Astrocyte of the spinal cord (primary cell): Measurements from ENCODE around the gene PCDHA1.
"Not testable (repeated sequence)": the region's sequence is repeated elsewhere in the genome, so short reads cannot be mapped to it uniquely, and the experiment has no call there.

Source experiments
- DNase-seq: peaks from one replicate; pipeline ENCODE4 v3.0.0; 2011; ENCODE audit warnings: low read depth, low spot score
- H3K4me3 ChIP-seq: 2 replicates; pipeline ENCODE4 v1.5.1; 2011; ENCODE audit warnings: low read depth, mild to moderate bottlenecking, low read length, moderate library complexity
- CTCF ChIP-seq: IDR thresholded peaks from 2 replicates; pipeline ENCODE4 v1.5.1; 2012; ENCODE audit warnings: low read depth, mild to moderate bottlenecking, low read length, inconsistent platforms
- in situ Hi-C: cut with HindIII; loops from 2 replicates; pipeline ENCODE4 v1.10.0; 2017; ENCODE audit warnings: low sequenced_read_pairs

The PCDHA1 gene

GRCh38 chr5:140821375-140822280 is 35.7 kb downstream of the PCDHA1 start, which contains the start of gene PCDHA5:
TSS of gene PCDHA5 (plus strand) at chr5:140821613.
- in situ Hi-C loops, result no loop called here
- peak; percentile 47 for TF ChIP-seq CTCF
- no peak for DNase-seq
- H3K4me3 ChIP-seq, result no peak within 1 kb of the TSS

- no peak for TF ChIP-seq CTCF
- in situ Hi-C loops, result no loop called here
Measured at GRCh38 chr5:140822281-140822629, 36.3 kb downstream of the PCDHA1 start.

GRCh38 chr5:140822969-140823368 is 37.0 kb downstream of the PCDHA1 start:
- in situ Hi-C loops, H3K4me3 ChIP-seq, DNase-seq: not testable (repeated sequence)

More at GRCh38 chr5:140822281-140822629, 36.3 kb downstream of the PCDHA1 start:
- DNase-seq, result no peak
- H3K4me3 ChIP-seq, result no peak overlapping the region

GRCh38 chr5:140823475-140823874 is 37.5 kb downstream of the PCDHA1 start:
- no peak for DNase-seq
- H3K4me3 ChIP-seq, result no peak overlapping the region
- no peak for TF ChIP-seq CTCF
- in situ Hi-C loops, result no loop called here

- no peak for DNase-seq
- H3K4me3 ChIP-seq, result no peak within 1 kb of the TSS
- peak; percentile 1 for TF ChIP-seq CTCF
- in situ Hi-C loops, result no loop called here
Measured at GRCh38 chr5:140827704-140828361, 41.9 kb downstream of the PCDHA1 start, which contains the start of gene PCDHA6. TSS of gene PCDHA6 (plus strand) at chr5:140827960. CDS start at chr5:140828092, 132 bp downstream.

- in situ Hi-C loops, result no loop called here
- TF ChIP-seq CTCF, result no peak
- no peak overlapping the region for H3K4me3 ChIP-seq
- DNase-seq, result no peak
Measured at GRCh38 chr5:140828362-140828737, 42.4 kb downstream of the PCDHA1 start.

GRCh38 chr5:140829511-140830501 is 43.9 kb downstream of the PCDHA1 start:
- in situ Hi-C loops, H3K4me3 ChIP-seq, DNase-seq: not testable (repeated sequence)
